Left ventricle myocardium inferior (tissue), 1 donor: Measurements from ENCODE around the gene SEMA6B. TPM values are rescaled to one million over a fixed set of nuclear protein-coding genes. Genes with fewer than 3 reads are reported as not detected.
A peak's percentile ranks its signal among the peaks of the same experiment; 100 is the strongest.
"Not testable (repeated sequence)": the region's sequence is repeated elsewhere in the genome, so short reads cannot be mapped to it uniquely, and the experiment has no call there.

Experiments used
- DNase-seq: peaks from one replicate; pipeline ENCODE4 v3.0.0-alpha.2; 2020
- H3K27ac ChIP-seq: fragments of 200-600 bp; replicated peaks from 2 replicates; pipeline ENCODE4 v1.8.0; 2021
- H3K27me3 ChIP-seq: fragments of 200-600 bp; 2 replicates; pipeline ENCODE4 v1.8.0; 2021; ENCODE audit warnings: low read depth
- H3K36me3 ChIP-seq: fragments of 200-600 bp; 2 replicates; pipeline ENCODE4 v1.8.0; 2021
- H3K4me1 ChIP-seq: fragments of 200-600 bp; 2 replicates; pipeline ENCODE4 v1.8.0; 2021
- H3K4me3 ChIP-seq: fragments of 200-600 bp; 2 replicates; pipeline ENCODE4 v1.8.0; 2021; ENCODE audit warnings: mild to moderate bottlenecking, moderate library complexity
- H3K9me3 ChIP-seq: fragments of 200-600 bp; replicated peaks from 2 replicates; pipeline ENCODE4 v1.8.0; 2021
- intact Hi-C: fragments of 100-400 bp; cut with micrococcal nuclease; formaldehyde crosslinking; loops from one replicate; pipeline ENCODE4 v1.11.0; 2022
- total RNA-seq: library from RNA; stranded (reverse); fragmentation: NEBNext Ultra II Directional; extraction: Animal tissue kit (Norgen Biotek cat#: 25700); gene quantifications from one replicate; pipeline ENCODE4 v1.2.1, GENCODE V29; 2021
- TF ChIP-seq, protein P1 (sequence below): fragments of 200-600 bp; IDR thresholded peaks from 2 replicates; pipeline ENCODE4 v1.8.0; 2021; ENCODE audit warnings: antibody characterized with exemption, mild to moderate bottlenecking, borderline replicate concordance
- donor health status: DM: no; HTN: yes; CAD: no; lungs with severe emphysema.

The SEMA6B gene
- total RNA-seq, 1 donor from 2014 or later: 7.2 TPM

DNA sequence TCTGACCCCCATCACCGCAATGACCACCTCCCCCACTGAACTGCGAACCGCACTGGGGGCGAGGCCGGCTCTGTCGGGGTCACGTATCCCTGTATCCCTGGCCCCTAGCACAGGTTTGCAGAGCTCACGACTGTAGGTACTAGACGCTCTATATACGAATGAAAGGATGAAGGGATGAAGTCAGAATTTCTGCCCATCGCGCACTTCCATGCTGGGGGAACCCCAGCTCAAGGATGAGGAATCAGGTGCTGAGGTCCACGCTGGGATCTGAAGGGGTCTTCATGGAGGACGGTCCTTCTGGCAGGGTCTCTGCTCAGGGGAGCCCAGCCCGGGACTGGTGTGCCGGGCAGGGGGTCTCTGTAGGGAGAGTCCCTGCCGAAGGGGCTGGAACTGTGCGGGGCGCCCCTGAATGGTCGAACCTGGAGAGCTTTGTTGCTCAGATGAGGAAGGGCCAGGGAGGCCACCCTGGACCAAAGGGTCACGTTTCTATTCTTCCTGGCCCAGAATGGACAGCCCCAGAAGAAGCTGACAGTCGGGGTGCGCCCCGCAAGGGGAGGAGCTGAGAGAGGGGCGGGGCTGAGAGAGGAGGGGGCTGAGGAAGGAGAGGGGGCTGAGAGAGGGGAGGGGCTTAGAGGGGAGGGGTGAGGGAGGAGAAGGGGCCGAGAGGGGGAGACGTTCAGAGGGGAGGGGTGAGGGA, 37.9 kb upstream of the SEMA6B start:
- intact Hi-C loops: no loop called here
- Histone ChIP-seq H3K9me3 (no peaks in the 10 kb centered on the region), H3K4me3 (peak overlapping the region; percentile 39), H3K27me3 (peaks cover 86% of the 10 kb centered on the region), H3K4me1 (peaks cover 12% of the 10 kb centered on the region), H3K27ac (no peak overlapping the region), H3K36me3 (no peaks in the 10 kb centered on the region)
- TF ChIP-seq, protein P1, sequence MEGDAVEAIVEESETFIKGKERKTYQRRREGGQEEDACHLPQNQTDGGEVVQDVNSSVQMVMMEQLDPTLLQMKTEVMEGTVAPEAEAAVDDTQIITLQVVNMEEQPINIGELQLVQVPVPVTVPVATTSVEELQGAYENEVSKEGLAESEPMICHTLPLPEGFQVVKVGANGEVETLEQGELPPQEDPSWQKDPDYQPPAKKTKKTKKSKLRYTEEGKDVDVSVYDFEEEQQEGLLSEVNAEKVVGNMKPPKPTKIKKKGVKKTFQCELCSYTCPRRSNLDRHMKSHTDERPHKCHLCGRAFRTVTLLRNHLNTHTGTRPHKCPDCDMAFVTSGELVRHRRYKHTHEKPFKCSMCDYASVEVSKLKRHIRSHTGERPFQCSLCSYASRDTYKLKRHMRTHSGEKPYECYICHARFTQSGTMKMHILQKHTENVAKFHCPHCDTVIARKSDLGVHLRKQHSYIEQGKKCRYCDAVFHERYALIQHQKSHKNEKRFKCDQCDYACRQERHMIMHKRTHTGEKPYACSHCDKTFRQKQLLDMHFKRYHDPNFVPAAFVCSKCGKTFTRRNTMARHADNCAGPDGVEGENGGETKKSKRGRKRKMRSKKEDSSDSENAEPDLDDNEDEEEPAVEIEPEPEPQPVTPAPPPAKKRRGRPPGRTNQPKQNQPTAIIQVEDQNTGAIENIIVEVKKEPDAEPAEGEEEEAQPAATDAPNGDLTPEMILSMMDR: no peak
- DNase-seq: no peak

DNA sequence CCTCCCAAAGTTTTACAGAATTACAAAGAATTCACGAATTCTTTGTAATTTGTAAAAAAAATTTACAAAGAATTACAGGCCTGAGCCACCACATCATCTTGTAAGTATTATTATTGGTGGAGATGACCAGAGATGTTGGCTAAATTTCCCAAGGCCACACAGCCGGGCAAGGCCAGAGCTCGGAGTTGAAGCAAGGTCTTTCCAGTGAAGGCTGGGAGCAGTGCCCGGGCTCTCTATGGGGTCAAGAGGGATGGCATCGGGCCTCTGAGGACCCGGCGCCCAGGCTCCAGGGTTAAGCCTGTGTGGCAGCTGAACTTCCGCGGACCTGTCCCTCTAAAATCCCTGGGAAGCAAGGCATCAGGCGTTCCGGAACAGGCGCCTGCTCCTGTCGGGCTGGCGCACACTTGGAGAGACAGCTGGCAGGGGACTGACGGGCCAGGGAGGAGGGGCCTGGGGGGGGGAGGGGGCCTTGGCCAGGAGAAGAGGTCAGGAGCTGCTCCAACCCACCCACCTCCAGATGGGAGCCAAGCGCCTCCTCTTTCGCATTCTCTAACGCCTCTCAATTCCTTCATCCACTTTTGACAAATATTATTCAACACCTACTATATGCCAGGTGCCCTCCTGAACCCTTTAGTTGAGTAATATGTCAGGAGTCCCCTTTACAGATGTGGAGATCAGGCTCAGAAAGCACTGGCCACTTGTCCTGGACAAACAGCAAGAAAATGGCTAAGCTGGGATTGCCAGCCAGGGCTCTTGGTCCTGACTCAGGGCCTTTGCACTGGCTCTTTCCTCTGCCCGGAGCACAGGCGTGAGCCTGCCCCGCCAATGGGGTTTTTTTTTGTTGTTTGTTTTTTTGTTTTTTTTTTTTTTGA, 36.8 kb upstream of the SEMA6B start:
- H3K27me3 ChIP-seq: peaks cover 88% of the 10 kb centered on the region
- intact Hi-C loops: no loop called here
- TF ChIP-seq, protein P1: no peak

DNA sequence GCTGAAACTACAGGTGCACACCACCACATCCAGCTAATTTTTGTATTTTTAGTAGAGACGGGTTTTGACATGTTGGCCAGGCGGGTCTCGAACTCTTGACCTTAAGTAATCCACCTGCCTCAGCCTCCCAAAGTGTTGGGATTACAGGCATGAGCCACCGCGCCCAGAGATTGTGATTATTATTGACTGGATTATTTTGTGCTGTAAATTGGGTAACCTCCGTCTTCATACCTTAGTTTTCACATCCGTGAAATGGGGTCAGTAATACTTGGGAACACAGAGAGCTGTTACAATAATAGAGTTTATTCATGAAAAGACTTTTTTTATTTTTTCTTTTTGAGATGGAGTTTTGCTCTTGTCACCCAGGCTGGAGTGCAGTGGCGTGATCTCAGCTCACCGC, 35.7 kb upstream of the SEMA6B start:
- DNase-seq, H3K4me3 ChIP-seq, H3K36me3 ChIP-seq, intact Hi-C loops, H3K27ac ChIP-seq, H3K9me3 ChIP-seq: not testable (repeated sequence)
- Histone ChIP-seq H3K27me3 (peaks cover 88% of the 10 kb centered on the region), H3K4me1 (peaks cover 12% of the 10 kb centered on the region)

More for the DNA sequence above, 36.8 kb upstream of the SEMA6B start:
- no peak overlapping the region for H3K27ac ChIP-seq
- H3K4me1 ChIP-seq: peaks cover 12% of the 10 kb centered on the region
- DNase-seq: no peak
- no peaks in the 10 kb centered on the region for H3K9me3 ChIP-seq
- H3K36me3 ChIP-seq: no peaks in the 10 kb centered on the region
- no peak overlapping the region for H3K4me3 ChIP-seq

DNA sequence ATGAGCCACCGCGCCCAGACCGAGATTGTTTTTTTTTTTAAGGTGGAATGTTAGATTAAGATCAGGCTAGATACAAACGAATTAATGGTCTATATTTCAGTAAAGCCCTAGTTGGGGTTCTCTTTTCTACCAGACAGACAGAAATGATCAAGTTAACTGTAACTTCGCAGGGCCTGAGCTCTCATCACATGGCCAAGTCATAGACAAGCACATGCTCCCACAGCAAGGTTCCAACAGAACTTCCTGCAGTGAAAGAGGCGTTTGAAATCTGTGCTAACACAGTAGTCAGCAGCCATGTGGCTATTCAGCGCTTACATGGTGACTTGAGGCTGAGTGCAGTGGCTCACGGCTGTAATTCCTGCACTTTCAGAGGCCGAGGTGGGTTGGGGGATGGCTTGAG, 34.7 kb upstream of the SEMA6B start:
- H3K27ac ChIP-seq: no peak overlapping the region
- no peak for DNase-seq
- H3K36me3 ChIP-seq: no peaks in the 10 kb centered on the region
- peaks cover 85% of the 10 kb centered on the region for H3K27me3 ChIP-seq
- H3K9me3 ChIP-seq: no peaks in the 10 kb centered on the region
- TF ChIP-seq, protein P1: no peak
- intact Hi-C loops: no loop called here
- H3K4me1 ChIP-seq: peaks cover 12% of the 10 kb centered on the region
- no peak overlapping the region for H3K4me3 ChIP-seq

DNA sequence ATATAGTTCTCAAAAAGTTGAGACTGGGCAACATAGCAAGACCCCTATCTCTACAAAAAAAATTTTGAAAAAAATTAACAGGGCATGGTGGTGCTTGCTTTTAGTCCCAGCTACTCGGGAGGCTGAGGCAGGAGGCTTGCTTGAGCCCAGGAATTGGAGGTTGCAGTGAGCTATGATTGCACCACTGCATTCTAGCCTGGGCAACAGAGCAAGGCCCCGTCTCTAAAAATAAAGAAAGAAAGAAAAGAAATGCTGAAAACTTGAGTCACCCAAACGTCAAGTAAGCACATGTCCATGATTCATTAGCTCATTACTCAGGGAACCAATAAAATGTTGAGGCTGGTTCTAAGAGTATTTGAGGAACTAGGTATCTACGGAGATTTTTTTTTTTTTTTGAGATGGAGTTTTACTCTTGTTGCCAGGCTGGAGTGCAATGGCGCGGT, 33.9 kb upstream of the SEMA6B start:
- Histone ChIP-seq H3K27me3 (peaks cover 77% of the 10 kb centered on the region), H3K4me3 (no peak overlapping the region), H3K4me1 (peaks cover 9% of the 10 kb centered on the region), H3K36me3 (no peaks in the 10 kb centered on the region), H3K9me3 (no peaks in the 10 kb centered on the region), H3K27ac (no peak overlapping the region)
- intact Hi-C loops: no loop called here
- TF ChIP-seq, protein P1: no peak
- no peak for DNase-seq

DNA sequence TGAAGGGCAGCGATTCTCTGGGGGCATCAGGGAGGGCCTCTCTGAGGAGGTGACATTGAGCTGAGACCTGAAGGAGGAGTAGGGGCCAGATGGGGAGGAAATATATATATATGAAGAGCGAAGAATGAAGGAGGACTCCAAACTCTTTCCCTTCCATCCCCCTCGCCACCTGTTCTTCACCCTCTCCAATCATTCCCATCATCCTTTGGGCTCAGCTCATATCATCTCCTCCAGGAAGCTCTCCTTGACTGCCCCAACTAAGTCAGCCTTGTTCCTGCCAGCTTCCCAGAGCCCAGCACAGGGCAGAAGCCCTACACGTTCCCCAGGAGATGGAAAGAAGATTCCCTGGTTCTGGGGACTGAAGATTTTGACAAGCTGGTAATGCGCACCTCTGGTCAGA, 33.0 kb upstream of the SEMA6B start:
- H3K36me3 ChIP-seq: no peaks in the 10 kb centered on the region
- H3K27ac ChIP-seq: no peak overlapping the region
- H3K4me1 ChIP-seq: peaks cover 3% of the 10 kb centered on the region
- intact Hi-C loops: no loop called here
- H3K9me3 ChIP-seq: no peaks in the 10 kb centered on the region
- TF ChIP-seq, protein P1: no peak
- H3K27me3 ChIP-seq: peaks cover 70% of the 10 kb centered on the region
- no peak for DNase-seq
- no peak overlapping the region for H3K4me3 ChIP-seq
